ENCODE data around the gene UBE2E2. TPM values are rescaled to one million over a fixed set of nuclear protein-coding genes. Genes with fewer than 3 reads are reported as not detected.

The UBE2E2 gene
- polyA plus RNA-seq, 4 donors: 61.4 to 66.4 (median 62.7) TPM

DNA sequence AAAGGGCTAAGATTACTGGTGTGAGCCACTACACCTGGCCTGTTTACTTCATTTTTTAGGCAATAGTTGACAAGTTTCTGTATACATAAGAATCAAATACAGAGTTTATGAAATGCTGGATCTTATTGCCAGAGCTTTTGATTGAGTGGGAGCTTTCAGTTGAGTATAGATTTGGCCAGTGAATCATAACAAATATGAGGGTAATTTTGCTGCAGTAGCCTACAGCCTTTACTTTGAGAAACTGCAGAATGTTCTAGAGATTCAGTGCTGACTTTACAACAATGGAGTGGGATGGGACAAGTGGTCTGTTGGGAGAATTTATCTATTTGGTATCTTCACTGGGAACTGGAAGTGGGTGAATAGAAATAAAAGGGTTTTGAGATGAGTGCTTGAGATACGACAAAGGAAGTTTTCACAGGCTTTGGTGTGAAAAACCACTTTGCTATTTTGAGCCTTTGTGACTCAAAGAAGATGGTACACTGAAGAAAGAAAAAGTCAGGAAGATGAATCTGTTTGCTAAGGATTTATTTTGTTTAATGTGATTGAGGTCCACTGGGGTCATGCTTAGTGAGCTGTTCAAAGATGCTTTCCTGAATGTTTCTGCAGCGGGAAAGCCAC, 227.8 kb downstream of the UBE2E2 start:
- DNase-seq (ENCODE audit: low read depth in 4 of 4, low spot score in 3 of 4): no peak

DNA sequence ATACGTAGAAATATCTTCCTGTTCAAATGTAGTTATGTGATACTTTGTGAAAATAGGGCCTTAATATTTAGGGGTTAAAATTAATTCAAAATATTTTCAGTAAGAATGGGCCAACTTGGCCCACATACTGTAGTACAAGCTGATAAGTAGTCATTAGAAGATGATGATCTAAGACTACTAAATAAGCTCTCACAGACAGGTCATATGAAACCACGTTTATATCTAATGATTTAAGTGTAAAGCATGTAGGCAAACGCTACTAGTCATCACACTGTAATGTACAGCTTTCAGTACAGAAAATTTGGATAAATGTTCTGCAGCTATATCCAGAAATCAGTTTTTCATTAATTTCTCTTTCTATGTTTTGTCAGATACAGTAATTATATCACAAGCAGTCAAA, 228.6 kb downstream of the UBE2E2 start:
- DNase-seq (ENCODE audit: low read depth in 4 of 4, low spot score in 3 of 4): no peak

DNA sequence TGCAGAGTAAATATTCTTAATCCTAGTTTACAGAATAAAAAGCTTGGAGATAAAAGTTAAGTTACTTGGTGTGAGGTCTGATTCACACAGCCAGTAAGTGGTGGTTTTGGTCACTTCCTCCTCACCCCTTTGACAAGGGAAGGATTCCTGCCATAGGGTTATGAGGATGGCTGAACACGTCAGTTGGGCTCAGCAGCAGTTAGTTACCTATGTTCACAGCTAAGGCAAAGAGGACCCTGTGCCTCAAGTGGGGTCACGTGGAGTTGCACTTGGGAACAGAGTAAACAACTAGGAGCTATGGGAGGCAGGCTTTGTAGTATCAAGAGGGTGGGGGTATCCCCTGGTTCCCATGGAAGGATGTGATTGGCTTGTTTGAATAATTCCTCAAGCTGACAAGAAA, 232.2 kb downstream of the UBE2E2 start:
- DNase-seq (ENCODE audit: low read depth in 4 of 4, low spot score in 3 of 4): no peak

DNA sequence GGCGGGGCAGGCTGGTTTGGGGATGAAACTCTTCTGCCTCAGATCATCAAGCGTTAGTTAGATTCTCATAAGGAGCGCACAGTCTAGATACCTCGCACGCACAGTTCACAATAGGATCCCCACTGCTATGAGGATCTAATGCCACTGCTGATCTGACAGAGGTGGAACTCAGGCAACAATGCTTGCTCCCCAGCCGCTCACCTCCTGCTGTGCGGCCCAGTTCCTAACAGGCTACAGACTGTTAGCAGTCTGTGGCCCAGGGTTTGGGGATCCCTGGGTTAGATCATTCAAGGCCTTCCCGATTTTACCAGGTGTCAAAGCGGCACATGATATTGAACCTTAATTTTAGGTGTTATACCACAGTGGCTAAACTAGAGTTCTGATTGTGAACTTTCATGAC, 232.8 kb downstream of the UBE2E2 start:
- DNase-seq (ENCODE audit: low read depth in 4 of 4, low spot score in 3 of 4): no peak

DNA sequence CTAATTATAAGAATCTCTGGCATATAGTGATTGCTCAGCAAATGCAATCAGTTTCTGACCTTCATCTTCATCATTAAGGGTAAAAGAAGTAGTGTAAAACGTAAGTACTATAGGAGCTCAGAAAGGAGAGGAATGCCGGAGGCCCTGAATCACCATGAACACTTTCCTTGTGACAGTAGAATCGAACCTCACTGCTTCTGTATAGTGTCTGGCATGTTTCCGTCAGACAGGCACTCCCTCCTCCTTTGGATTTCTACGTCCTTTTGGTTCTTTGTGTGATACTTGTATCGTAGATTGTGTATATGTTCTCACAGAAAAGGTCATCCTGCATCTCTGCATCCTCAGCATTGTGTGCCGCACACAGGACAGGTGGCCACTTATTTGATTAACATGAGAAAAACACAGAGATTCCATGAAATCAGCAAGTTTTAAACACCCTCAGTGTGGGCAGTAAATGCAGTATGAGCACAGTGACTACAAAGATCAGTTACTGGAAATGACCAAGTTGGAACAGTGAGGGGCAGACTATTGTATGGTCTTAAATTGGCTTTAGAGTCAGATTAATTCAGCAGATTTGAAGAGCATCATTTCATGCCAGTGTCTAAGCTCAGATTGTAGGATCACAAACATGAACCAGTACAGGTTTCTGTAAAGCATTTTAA, 234.5 kb downstream of the UBE2E2 start:
- no peak for DNase-seq (ENCODE audit: low read depth in 4 of 4, low spot score in 3 of 4)

DNA sequence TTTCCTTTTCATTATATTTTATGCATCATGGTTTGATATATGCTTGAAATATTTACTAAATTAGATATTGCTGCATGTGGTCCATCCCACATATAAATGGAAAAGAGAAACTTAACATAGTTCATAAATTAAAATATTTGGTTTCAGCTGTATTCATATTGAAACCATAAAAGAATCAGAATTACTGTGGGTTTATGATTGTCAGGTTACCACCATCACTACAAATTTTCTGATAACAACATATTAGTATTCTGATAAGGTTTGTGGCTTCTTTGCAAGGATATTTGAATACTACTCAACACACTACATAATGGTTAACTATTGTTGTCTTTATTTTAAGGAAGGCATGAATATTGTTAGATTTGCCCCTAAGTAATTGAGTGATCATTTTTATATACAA, 235.5 kb downstream of the UBE2E2 start:
- no peak for DNase-seq (ENCODE audit: low read depth in 4 of 4, low spot score in 3 of 4)

DNA sequence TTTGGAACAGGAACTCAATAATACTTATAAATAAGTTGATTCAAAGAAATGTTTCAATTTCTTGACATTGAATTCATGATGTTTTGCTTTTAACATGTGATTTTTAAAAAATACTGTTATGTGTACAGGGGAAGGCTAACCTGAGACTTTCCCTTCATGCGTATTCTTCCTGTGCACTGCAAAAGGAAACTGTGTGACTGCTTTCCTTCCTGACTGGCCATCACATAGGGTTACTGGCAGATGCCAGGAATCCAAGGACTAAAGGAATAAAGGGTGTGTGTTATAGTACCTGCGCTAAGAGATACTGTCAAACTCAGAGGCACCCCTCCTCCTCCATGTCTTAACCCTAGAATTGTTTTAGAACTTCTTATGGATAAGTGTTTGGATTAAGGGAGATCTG, 236.0 kb downstream of the UBE2E2 start:
- no peak for DNase-seq (ENCODE audit: low read depth in 4 of 4, low spot score in 3 of 4)

DNA sequence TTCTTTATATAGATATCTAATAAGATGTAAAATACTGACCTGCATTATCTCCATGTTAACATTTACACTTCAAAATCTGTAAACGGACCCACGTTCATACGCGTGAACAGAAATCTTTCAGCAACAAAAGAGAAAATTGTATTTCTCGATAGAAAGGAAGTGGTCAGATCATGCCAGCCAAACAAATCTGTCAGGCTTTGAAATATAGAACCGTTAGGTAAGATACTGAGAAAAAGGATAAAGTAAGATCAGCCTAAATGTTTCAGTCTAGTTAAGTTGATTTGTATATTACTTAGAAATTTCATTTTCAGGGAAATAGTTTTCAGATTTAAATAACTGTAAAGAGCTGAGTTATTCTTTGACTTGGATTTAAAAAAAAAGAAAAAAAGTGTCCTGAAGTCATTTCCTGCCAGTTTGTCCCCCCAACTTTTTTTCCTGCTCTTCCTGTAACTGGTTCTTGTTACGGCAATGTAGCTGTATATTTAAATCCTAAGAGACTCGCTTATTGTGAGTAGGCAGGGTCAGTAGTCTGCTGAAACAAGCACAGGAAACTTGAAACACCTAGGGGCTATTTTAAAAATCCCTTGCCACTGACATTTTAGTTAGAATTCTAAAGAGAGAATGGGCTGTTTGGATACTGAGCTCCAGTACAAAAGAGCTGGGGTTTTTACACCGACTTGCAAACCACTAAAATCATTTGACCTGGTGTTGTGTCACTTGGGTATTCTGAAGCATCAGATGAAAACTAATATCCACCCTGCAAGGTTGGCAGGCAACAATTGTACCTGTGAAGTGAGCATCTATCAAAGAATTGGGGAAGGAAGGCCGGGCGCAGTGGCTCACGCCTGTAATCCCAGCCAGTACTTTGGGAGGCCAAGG, 237.5 kb downstream of the UBE2E2 start:
- no peak for DNase-seq (ENCODE audit: low read depth in 4 of 4, low spot score in 3 of 4)

DNA sequence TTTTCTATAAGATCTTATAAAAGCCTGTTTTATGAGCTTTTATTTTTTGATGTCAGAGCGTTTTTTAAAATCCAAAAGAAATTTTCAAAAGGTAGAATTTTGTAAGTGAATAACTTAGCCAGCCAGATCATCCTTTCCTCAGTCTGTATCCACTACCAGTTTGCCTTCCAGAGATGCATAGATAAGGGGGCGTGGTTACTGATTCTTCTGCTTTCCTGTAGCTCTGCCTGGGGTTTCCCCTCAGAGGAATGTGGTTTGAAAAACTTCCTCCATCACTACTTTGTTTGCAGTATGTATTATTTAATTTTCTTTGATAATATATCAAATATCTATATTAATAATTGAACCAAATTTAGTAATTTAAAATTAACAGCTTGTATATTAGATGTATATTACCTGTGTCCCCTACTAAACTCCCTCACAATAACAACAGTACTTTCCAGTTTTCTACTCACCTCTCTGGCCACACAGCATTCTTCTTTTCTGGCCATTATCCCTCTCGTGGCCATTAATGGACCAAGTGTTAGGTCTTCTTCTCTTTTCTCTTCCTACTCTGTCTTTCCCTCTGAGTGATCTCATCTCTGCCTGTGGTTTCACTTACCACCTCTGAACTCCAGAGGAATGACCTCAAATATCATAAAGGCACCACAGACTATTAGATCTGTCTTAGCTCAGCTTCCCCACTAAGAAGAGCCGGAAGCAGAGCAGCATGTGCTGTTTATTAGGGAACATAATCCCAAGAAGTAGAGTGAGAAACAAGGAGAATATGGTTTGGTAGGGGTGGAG, 239.7 kb downstream of the UBE2E2 start:
- no peak for DNase-seq (ENCODE audit: low read depth in 4 of 4, low spot score in 3 of 4)

DNA sequence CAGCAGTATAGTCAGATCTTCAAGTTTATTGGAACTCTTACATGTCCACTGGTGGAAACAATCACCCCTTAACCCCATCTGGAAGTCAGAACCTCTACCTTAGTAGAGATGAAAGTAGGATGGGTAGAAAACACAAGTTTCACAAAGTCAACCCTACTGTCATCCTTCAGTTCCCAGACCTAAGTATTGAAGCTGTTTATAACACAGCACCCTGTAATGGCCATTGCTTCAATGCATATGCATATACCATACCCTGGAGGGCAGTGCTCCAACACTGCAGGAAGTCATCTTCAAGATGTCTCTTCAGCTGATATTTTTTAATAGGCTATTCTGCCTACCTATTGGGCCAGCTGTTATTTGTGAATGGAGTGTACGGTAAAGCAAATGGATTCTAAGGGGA, 241.3 kb downstream of the UBE2E2 start:
- DNase-seq (ENCODE audit: low read depth in 4 of 4, low spot score in 3 of 4): no peak

DNA sequence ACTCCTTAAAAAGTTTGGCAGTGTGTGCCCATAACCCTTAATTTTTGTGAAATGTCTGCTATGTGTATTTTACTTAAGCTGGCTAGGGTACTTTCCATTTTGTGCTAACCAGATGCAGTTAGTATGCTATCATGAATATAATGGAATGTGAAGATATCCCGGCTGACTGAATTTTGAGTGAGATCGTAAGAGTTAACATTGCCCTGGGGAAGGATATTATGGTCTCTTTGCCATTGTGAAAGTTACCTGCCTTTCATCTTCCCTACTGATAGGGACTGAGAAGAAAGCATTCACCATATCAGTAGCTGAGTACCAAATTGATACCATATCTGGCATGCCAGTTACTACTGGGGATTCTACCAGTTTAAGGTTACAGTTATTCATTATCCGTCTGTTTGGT, 243.2 kb downstream of the UBE2E2 start:
- no peak for DNase-seq (ENCODE audit: low read depth in 4 of 4, low spot score in 3 of 4)

DNA sequence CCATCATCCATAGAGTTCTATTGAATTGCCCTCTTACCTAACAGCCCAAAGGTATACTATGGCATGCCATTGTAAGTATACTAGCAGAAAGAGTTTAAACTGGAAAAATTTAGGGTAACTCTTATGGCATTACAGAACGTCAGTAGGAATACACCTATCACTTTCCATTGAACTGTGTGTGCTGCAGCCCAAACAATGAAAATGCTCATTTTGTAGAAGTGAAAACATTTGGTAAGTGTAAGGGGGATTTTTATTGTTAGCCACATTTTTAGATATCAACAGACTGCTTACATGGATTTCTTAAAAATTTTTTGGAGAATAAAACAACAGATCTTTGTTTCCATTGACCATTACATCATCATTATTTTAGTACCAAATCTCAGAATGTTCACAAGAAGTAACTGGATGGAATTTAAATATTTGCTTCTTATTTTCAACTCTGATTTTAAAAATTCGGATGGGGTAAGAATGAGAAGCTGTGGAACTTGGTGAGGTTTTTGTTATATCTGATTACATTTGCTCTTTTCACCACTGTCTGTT, 245.9 kb downstream of the UBE2E2 start:
- DNase-seq (ENCODE audit: low read depth in 4 of 4, low spot score in 3 of 4): no peak

DNA sequence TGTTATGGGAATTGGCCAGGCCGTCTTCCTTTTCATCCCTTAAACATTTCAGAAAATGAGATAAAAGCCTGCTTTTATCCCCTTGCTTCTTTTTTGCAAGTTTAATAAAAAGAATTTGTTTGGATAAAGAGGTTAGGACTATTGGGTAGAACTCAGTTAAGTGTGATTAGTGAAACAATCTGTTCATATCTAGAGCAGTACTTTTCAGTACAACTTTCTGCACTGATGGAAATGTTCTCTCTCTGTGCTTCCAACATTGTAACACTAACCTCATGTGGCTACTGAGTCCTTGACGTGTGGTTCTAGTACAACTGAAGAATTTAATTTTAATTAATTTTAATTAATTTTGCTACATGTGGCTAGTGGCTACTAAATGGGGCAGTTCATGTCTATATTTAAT, 246.9 kb downstream of the UBE2E2 start:
- DNase-seq (ENCODE audit: low read depth in 4 of 4, low spot score in 3 of 4): no peak

DNA sequence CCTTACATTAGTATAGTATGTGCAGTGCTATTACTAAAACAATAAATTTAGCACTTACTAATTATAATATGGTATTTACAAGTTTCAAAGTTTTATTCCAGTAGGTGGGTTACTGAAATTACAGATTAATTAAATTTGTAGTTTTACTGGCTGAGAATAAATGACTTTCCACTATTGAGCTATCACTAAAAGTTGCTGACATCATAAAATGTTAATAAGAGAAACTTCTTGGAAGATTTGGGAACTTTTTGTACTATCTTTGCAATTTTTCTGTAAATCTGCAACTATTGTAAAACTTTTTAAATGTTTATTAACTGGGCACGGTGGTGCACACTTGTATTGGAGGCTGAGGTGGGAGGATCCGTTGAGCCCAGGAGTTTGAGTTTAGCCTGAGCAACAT, 247.7 kb downstream of the UBE2E2 start:
- no peak for DNase-seq (ENCODE audit: low read depth in 4 of 4, low spot score in 3 of 4)

DNA sequence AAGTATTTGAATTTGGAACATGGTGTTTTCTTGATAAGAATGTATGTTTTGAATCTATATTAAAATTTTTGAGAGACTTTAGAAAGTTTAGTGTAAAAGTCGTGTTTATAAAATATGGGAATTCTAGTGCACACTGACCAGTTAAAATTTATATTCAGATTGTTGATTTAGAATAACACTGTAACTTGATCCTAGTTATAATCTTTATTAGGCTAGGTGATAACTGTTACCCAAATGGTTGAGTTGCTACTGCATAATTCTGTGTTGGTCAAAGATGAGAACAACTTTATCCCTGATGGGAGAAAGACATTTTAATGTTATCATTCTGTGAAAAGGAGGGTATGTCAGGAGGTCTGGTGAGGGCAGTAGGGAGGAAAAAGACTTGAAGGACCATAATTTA, 249.3 kb downstream of the UBE2E2 start:
- DNase-seq (ENCODE audit: low read depth in 4 of 4, low spot score in 3 of 4): no peak

DNA sequence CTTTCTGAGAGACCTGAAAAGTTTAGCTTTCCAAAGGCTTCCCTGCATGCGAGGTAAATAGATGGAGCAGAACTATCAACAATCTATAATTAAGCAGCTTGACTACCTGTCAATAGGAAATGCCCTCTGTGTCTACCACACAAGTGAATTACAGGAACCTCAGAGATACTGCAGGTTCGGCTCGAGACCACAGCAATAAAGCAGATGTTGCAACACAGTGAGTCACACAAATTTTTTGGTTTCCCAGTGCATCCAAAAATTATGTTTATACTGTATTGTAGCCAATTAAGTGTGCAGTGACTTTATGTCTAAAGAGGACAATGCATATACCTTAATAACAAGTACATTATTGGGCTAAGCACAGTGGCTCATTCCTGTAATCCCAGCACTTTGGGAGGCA, 252.0 kb downstream of the UBE2E2 start:
- DNase-seq (ENCODE audit: low read depth in 4 of 4, low spot score in 3 of 4): no peak

DNA sequence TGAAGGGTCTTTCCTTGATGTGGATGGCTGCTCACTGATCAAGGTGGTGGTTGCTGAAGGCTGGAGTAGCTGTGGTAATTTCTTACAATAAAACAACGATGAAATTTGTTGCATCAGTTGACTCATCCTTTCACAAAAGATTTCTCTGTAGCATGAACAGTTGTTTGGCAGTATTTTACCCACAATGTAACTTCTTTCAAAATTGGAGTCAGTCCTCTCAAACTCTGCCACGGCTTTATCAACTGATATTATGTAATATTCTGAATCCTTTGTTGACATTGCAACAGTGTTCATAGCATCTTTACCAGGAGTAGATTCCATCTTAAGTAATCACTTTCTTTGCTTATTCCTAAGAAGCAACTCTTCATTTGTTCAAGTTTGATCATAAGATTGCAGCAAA, 252.6 kb downstream of the UBE2E2 start:
- no peak for DNase-seq (ENCODE audit: low read depth in 4 of 4, low spot score in 3 of 4)

DNA sequence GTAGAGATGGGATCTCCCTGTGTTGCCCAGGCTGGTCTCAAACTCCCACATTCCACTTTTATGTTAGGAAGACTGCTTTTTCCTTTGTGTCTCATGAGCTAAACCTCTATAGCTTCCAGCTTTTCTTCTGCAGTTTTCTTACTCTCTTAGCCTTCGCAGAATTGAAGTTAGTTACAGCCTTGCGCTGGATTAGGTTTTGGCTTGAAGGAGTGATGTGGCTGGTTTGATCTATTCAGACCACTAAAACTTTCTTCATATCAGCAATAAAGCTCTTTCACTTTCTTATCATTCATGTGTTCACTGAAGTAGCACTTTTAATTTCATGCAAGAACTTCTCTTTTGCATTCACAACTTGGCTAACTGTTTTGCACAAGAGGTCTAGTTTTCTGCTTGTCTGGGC, 254.6 kb downstream of the UBE2E2 start:
- DNase-seq (ENCODE audit: low read depth in 4 of 4, low spot score in 3 of 4): no peak

DNA sequence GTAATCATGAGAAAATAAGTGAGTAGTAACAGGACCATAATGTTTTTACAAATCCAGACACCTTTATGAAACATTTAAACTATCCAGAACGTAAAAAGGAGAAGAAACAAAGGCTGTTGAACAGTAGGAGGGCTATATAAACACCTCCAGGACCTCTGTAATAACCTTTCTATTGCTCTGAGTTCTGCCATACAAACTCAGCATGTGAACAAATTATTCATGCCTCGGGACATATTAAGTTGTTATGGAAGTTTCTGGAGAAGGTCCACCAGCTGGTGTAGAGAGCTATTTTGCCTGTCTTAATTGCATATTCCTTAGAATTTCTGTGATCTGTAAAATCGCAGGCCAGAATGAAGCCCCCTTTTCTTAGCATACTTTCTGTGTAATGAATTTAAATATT, 256.3 kb downstream of the UBE2E2 start:
- DNase-seq (ENCODE audit: low read depth in 4 of 4, low spot score in 3 of 4): no peak

DNA sequence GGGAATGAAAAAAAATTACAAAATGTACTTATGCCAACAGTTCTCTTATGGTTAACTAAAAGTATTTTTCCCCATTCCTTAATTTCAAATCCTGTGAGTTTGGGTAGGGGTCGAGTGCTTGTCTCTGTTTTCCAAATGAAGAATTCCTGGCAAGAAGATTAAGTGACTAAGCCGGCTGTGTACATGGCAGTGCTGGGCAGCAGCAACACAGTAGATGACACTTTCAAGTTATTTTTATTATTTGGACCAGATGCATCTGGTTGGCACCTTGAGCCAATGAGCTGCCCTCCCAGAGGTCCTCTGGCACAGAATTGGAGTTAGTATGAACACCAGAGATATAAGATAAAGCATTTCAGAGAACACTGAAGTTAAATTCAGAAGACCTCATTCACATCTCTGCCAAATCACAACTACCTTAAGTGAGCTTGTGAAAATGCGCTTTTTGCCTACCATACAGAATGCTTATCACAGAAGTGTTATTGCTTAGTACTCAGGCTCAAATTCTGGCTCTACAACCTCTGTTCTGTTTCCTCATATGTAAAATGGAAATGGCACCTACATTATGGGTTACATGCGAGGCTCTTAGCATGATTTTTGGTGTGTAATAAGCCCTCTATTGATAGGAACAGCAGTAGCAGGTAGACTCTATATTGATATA, 256.9 kb downstream of the UBE2E2 start:
- no peak for DNase-seq (ENCODE audit: low read depth in 4 of 4, low spot score in 3 of 4)

Data from right renal pelvis (tissue), 4 donors.